OCI-LY1 (cell line): Measurements from ENCODE around the gene TSPAN6.

Experiments
- EZH2 ChIP-seq: fragments of 200-600 bp; sonication (generic), shearing (Covaris generic); IDR thresholded peaks from 2 replicates; pipeline ENCODE4 v1.8.0; 2017; ENCODE audit warnings: borderline replicate concordance, mixed run types, mild to moderate bottlenecking, antibody characterized with exemption, low read length, moderate library complexity, mixed read lengths
- TF ChIP-seq, protein P1 (sequence below): fragments of 200-600 bp; sonication (generic), shearing (Covaris generic); IDR thresholded peaks from 2 replicates; pipeline ENCODE4 v1.5.1; 2017; ENCODE audit warnings: mild to moderate bottlenecking, antibody characterized with exemption, low read length, moderate library complexity, mixed read lengths

- TF ChIP-seq, protein P1, sequence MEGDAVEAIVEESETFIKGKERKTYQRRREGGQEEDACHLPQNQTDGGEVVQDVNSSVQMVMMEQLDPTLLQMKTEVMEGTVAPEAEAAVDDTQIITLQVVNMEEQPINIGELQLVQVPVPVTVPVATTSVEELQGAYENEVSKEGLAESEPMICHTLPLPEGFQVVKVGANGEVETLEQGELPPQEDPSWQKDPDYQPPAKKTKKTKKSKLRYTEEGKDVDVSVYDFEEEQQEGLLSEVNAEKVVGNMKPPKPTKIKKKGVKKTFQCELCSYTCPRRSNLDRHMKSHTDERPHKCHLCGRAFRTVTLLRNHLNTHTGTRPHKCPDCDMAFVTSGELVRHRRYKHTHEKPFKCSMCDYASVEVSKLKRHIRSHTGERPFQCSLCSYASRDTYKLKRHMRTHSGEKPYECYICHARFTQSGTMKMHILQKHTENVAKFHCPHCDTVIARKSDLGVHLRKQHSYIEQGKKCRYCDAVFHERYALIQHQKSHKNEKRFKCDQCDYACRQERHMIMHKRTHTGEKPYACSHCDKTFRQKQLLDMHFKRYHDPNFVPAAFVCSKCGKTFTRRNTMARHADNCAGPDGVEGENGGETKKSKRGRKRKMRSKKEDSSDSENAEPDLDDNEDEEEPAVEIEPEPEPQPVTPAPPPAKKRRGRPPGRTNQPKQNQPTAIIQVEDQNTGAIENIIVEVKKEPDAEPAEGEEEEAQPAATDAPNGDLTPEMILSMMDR = no peak
- no peak for TF ChIP-seq EZH2
Measured at GRCh38 chrX:100643956-100644860, 7.6 kb upstream of the TSPAN6 start, which contains the start of gene SRPX2.
